GM12878 (cell line): Measurements from ENCODE around the gene EVX2.

Experiments
- ASH2L ChIP-seq: fragments of 300-600, 200-600 bp; sonication (generic); IDR thresholded peaks from 2 replicates; pipeline ENCODE4 v1.6.1; 2017; ENCODE audit warnings: low read depth, mild to moderate bottlenecking, borderline replicate concordance
- CHD4 ChIP-seq: fragments of 200-600 bp; sonication (generic); IDR thresholded peaks from 2 replicates; pipeline ENCODE4 v1.6.1; 2016; ENCODE audit warnings: mild to moderate bottlenecking
- ETV6 ChIP-seq, 2 experiments: fragments of 450-650 bp in 1 of 2; IDR thresholded peaks in 1 of 2; conservative IDR thresholded peaks in 1 of 2; 2 replicates each; pipeline ENCODE4 v1.6.1; 2014; ENCODE audit warnings: antibody characterized with exemption in 1 of 2, borderline replicate concordance in 1 of 2, low read depth in 1 of 2, mild to moderate bottlenecking in 1 of 2, moderate library complexity in 1 of 2
- MEF2A ChIP-seq: IDR thresholded peaks from 2 replicates; pipeline ENCODE4 v1.6.1; 2011; ENCODE audit warnings: low read depth, mild to moderate bottlenecking, low read length, moderate library complexity; ENCODE audit not compliant: insufficient read depth
- POLR2AphosphoS2 ChIP-seq: IDR thresholded peaks from 2 replicates; pipeline ENCODE4 v1.6.1; 2011; ENCODE audit warnings: low read depth, mild to moderate bottlenecking, low read length, improper control_type of control experiment, moderate library complexity
- RAD21 ChIP-seq: IDR thresholded peaks from 2 replicates; pipeline ENCODE4 v1.6.1; 2011; ENCODE audit warnings: mild to moderate bottlenecking, low read depth, low read length, moderate library complexity; ENCODE audit not compliant: insufficient read depth
- RELA ChIP-seq: fragments of 450-650 bp; IDR thresholded peaks from 2 replicates; pipeline ENCODE4 v1.8.0; 2014; ENCODE audit warnings: borderline replicate concordance; ENCODE audit not compliant: partially characterized antibody
- TBL1XR1 ChIP-seq: IDR thresholded peaks from 2 replicates; pipeline ENCODE4 v1.6.1; 2012; ENCODE audit warnings: low read depth, low read length, improper control_type of control experiment
- TF ChIP-seq, protein P1 (sequence below): IDR thresholded peaks from 2 replicates; pipeline ENCODE4 v1.6.1; 2012; ENCODE audit warnings: low read depth, low read length, improper control_type of control experiment
- TF ChIP-seq, protein P2 (sequence below), 3 experiments: IDR thresholded peaks in 2 of 3; conservative IDR thresholded peaks in 1 of 3; 2 replicates each; pipeline ENCODE4 v1.5.1; 2011; ENCODE audit warnings: low read depth in 3 of 3, low read length in 3 of 3, mild to moderate bottlenecking in 3 of 3, control low read depth in 2 of 3, moderate library complexity in 2 of 3, inconsistent platforms in 1 of 3, mixed read lengths in 1 of 3; ENCODE audit not compliant: control insufficient read depth in 2 of 3, insufficient read depth in 1 of 3; ENCODE audit errors: extremely low read depth in 1 of 3
- TF ChIP-seq, protein P3 (sequence below): IDR thresholded peaks from 2 replicates; pipeline ENCODE4 v1.6.1; 2012; ENCODE audit warnings: mild to moderate bottlenecking, low read depth, low read length

DNA sequence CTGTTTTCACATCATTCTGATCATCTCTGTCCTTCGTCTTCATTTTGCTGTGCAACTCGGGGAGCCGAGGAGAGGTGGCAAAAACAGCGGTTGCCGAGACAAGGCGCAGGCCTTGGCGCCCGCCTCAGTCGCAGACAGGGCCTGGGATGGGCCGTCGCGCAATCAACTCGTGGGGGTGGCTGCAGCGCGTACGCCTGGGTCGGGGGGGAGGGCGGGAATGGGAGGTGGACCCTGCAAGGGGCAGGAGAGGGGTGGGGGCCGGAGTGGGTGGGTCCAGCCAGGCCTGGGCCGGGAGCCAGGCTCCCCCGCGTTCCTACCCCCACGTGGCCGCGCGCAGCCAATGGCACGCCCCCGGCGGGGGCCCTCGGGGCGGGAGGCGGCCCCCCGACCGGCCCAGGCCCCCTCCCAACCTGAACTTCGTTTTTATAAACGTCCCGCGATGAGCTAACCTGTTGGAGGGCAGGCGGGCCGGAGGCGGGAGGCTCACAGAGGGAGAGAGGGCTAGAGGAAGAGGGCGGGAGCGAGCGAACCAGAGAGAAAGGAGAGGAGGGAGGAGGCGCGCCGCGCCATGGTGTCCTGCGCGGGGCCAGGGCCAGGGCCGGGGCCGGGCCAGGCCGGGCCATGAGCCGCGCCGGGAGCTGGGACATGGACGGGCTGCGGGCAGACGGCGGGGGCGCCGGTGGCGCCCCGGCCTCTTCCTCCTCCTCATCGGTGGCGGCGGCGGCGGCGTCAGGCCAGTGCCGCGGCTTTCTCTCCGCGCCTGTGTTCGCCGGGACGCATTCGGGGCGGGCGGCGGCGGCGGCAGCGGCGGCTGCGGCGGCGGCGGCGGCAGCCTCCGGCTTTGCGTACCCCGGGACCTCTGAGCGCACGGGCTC is 8.7 kb upstream of the EVX2 start, which contains the start of gene HOXD13:
- TF ChIP-seq POLR2AphosphoS2 (no peak), RAD21 (no peak), TBL1XR1 (no peak), RELA (no peak), MEF2A (no peak), ASH2L (no peak), CHD4 (no peak), ETV6 (conservative IDR thresholded peaks at IDR 0.05 in 1 of 2, IDR thresholded peaks at IDR 0.05 in 1 of 2; ENCODE audit: borderline replicate concordance in 1 of 2, low read depth in 1 of 2) (no peak)
- TF ChIP-seq, protein P1, sequence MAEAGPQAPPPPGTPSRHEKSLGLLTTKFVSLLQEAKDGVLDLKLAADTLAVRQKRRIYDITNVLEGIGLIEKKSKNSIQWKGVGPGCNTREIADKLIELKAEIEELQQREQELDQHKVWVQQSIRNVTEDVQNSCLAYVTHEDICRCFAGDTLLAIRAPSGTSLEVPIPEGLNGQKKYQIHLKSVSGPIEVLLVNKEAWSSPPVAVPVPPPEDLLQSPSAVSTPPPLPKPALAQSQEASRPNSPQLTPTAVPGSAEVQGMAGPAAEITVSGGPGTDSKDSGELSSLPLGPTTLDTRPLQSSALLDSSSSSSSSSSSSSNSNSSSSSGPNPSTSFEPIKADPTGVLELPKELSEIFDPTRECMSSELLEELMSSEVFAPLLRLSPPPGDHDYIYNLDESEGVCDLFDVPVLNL, result no peak
- TF ChIP-seq, protein P2, sequence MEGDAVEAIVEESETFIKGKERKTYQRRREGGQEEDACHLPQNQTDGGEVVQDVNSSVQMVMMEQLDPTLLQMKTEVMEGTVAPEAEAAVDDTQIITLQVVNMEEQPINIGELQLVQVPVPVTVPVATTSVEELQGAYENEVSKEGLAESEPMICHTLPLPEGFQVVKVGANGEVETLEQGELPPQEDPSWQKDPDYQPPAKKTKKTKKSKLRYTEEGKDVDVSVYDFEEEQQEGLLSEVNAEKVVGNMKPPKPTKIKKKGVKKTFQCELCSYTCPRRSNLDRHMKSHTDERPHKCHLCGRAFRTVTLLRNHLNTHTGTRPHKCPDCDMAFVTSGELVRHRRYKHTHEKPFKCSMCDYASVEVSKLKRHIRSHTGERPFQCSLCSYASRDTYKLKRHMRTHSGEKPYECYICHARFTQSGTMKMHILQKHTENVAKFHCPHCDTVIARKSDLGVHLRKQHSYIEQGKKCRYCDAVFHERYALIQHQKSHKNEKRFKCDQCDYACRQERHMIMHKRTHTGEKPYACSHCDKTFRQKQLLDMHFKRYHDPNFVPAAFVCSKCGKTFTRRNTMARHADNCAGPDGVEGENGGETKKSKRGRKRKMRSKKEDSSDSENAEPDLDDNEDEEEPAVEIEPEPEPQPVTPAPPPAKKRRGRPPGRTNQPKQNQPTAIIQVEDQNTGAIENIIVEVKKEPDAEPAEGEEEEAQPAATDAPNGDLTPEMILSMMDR (IDR thresholded peaks at IDR 0.05 in 2 of 3, conservative IDR thresholded peaks at IDR 0.05 in 1 of 3; ENCODE audit: control insufficient read depth in 2 of 3, extremely low read depth in 1 of 3, insufficient read depth in 1 of 3, low read depth in 3 of 3, low read length in 3 of 3), result no peak
- TF ChIP-seq, protein P3, sequence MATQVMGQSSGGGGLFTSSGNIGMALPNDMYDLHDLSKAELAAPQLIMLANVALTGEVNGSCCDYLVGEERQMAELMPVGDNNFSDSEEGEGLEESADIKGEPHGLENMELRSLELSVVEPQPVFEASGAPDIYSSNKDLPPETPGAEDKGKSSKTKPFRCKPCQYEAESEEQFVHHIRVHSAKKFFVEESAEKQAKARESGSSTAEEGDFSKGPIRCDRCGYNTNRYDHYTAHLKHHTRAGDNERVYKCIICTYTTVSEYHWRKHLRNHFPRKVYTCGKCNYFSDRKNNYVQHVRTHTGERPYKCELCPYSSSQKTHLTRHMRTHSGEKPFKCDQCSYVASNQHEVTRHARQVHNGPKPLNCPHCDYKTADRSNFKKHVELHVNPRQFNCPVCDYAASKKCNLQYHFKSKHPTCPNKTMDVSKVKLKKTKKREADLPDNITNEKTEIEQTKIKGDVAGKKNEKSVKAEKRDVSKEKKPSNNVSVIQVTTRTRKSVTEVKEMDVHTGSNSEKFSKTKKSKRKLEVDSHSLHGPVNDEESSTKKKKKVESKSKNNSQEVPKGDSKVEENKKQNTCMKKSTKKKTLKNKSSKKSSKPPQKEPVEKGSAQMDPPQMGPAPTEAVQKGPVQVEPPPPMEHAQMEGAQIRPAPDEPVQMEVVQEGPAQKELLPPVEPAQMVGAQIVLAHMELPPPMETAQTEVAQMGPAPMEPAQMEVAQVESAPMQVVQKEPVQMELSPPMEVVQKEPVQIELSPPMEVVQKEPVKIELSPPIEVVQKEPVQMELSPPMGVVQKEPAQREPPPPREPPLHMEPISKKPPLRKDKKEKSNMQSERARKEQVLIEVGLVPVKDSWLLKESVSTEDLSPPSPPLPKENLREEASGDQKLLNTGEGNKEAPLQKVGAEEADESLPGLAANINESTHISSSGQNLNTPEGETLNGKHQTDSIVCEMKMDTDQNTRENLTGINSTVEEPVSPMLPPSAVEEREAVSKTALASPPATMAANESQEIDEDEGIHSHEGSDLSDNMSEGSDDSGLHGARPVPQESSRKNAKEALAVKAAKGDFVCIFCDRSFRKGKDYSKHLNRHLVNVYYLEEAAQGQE, result no peak
